Smooth muscle cell (in vitro differentiated cells): ENCODE data around the gene RPS19. TPM values are rescaled to one million over a fixed set of nuclear protein-coding genes. Genes with fewer than 3 reads are reported as not detected.

Experiments used
- DNase-seq: peaks from one replicate; lab custom pipeline; 2025; ENCODE audit not compliant: unreplicated experiment; lab: John Stamatoyannopoulos, UW
- H2AFZ ChIP-seq: fragments of 200-600 bp; sonication (generic); 2 replicates; pipeline ENCODE4 v1.6.0; 2016; ENCODE audit warnings: antibody characterized with exemption, low read depth, mild to moderate bottlenecking
- H3F3A ChIP-seq: fragments of 200-600 bp; sonication (generic); 2 replicates; pipeline ENCODE4 v1.6.0; 2017; ENCODE audit warnings: antibody characterized with exemption, low read depth
- H3K27ac ChIP-seq: fragments of 200-600 bp; sonication (generic); 2 replicates; pipeline ENCODE4 v1.5.1; 2016; ENCODE audit warnings: low read depth, mild to moderate bottlenecking
- H3K27me3 ChIP-seq: fragments of 200-600 bp; sonication (generic); 2 replicates; pipeline ENCODE4 v1.6.1; 2016; ENCODE audit warnings: low read depth, mild to moderate bottlenecking
- H3K36me3 ChIP-seq: fragments of 200-600 bp; sonication (generic); 2 replicates; pipeline ENCODE4 v1.5.1; 2016; ENCODE audit warnings: low read depth
- H3K4me1 ChIP-seq: fragments of 200-600 bp; sonication (generic); 2 replicates; pipeline ENCODE4 v1.5.1; 2016; ENCODE audit warnings: low read depth
- H3K4me2 ChIP-seq: fragments of 200-600 bp; sonication (generic); 2 replicates; pipeline ENCODE4 v1.6.0; 2016; ENCODE audit warnings: mild to moderate bottlenecking
- H3K4me3 ChIP-seq: fragments of 200-600 bp; sonication (generic); 2 replicates; pipeline ENCODE4 v1.5.1; 2016; ENCODE audit warnings: mild to moderate bottlenecking
- H3K79me2 ChIP-seq: fragments of 200-600 bp; sonication (generic); 2 replicates; pipeline ENCODE4 v1.6.0; 2016; ENCODE audit warnings: low read depth, mild to moderate bottlenecking
- H3K9ac ChIP-seq: fragments of 200-600 bp; sonication (generic); 2 replicates; pipeline ENCODE4 v1.6.0; 2016; ENCODE audit warnings: low read depth
- H3K9me3 ChIP-seq: fragments of 200-600 bp; sonication (generic); replicated peaks from 2 replicates; pipeline ENCODE4 v1.5.1; 2016; ENCODE audit warnings: low read depth
- H4K20me1 ChIP-seq: fragments of 200-600 bp; sonication (generic); 2 replicates; pipeline ENCODE4 v1.6.0; 2016; ENCODE audit warnings: low read depth
- CTCF ChIP-seq: fragments of 200-600 bp; sonication (generic); IDR thresholded peaks from 2 replicates; pipeline ENCODE4 v1.5.1; 2017; ENCODE audit warnings: borderline replicate concordance, mild to moderate bottlenecking, antibody characterized with exemption; ENCODE audit not compliant: insufficient read depth, poor library complexity, severe bottlenecking
- WGBS: methylation state at CpG from one replicate; pipeline ENCODE4 v1.1.7; 2016; ENCODE audit warnings: low lambda C conversion rate; 5-methylcytosine and 5-hydroxymethylcytosine counted together
- polyA plus RNA-seq: library from polyadenylated mRNA; unstranded; fragments of >200 nt; fragmentation: Nextera tagmentation; extraction: Ambion mirVana; gene quantifications from 2 replicates; pipeline ENCODE4 v1.2.1, GENCODE V29; 2016
- total RNA-seq: library from RNA; depleted of rRNA; stranded (reverse); fragments of >200 nt; gene quantifications from 2 replicates; pipeline ENCODE4 v1.2.3, GENCODE V29; 2014

The RPS19 gene
- total RNA-seq: 970 and 1,345 TPM in 2 replicates
- 2,105 and 2,361 TPM in 2 replicates for polyA plus RNA-seq

GRCh38 chr19:41859618-41860418 lies at the start of gene RPS19:
Gene RPS19 (plus strand): TSS chr19:41860255. CDS start chr19:41860775, 520 bp downstream.
- Histone ChIP-seq H3F3A (peaks cover 5% of the 10 kb centered on the region), H3K36me3 (peaks cover 5% of the 10 kb centered on the region), H3K4me3 (peak within 1 kb of the TSS; percentile 69), H3K27ac (peak within 1 kb of the TSS; percentile 91), H3K4me2 (peak within 1 kb of the TSS; percentile 88), H3K27me3 (no peaks in the 10 kb centered on the region), H3K9ac (peak within 1 kb of the TSS; percentile 99), H3K9me3 (no peaks in the 10 kb centered on the region), H2AFZ (peak within 1 kb of the TSS; percentile 82), H3K4me1 (peaks cover 21% of the 10 kb centered on the region), H3K79me2 (peaks cover 48% of the 10 kb centered on the region), H4K20me1 (peaks cover 44% of the 10 kb centered on the region)
- peak; percentile 47 for TF ChIP-seq CTCF
- peak; percentile 97 for DNase-seq
- 0% methylated on average over 66 of the region's 76 CpGs for WGBS

GRCh38 chr19:41810301-41810700 lies 49.8 kb upstream of the RPS19 start:
- H3K36me3 ChIP-seq: no peaks in the 10 kb centered on the region
- H3K79me2 ChIP-seq: no peaks in the 10 kb centered on the region
- no peak for TF ChIP-seq CTCF
- no peaks in the 10 kb centered on the region for H3K9me3 ChIP-seq
- no peak overlapping the region for H3K4me3 ChIP-seq
- DNase-seq: no peak
- WGBS: 67% methylated on average over 4 of the region's 4 CpGs
- H2AFZ ChIP-seq: no peak overlapping the region
- no peak overlapping the region for H3K9ac ChIP-seq
- no peaks in the 10 kb centered on the region for H3K27me3 ChIP-seq
- no peak overlapping the region for H3K4me2 ChIP-seq
- no peaks in the 10 kb centered on the region for H3F3A ChIP-seq
- no peak overlapping the region for H3K27ac ChIP-seq
- H4K20me1 ChIP-seq: no peaks in the 10 kb centered on the region
- no peaks in the 10 kb centered on the region for H3K4me1 ChIP-seq

GRCh38 chr19:41811036-41811435 lies 49.0 kb upstream of the RPS19 start:
- Histone ChIP-seq H3K27ac (no peak overlapping the region), H4K20me1 (no peaks in the 10 kb centered on the region), H3K79me2 (no peaks in the 10 kb centered on the region), H3K36me3 (no peaks in the 10 kb centered on the region), H3K9me3 (no peaks in the 10 kb centered on the region), H3K27me3 (no peaks in the 10 kb centered on the region), H3K9ac (no peak overlapping the region), H3K4me1 (no peaks in the 10 kb centered on the region), H2AFZ (no peak overlapping the region), H3F3A (no peaks in the 10 kb centered on the region), H3K4me3 (no peak overlapping the region), H3K4me2 (no peak overlapping the region)
- no peak for DNase-seq
- WGBS: 72% methylated on average over 3 of the region's 3 CpGs
- TF ChIP-seq CTCF: no peak
